Osteocyte (in vitro differentiated cells): ENCODE measurements around the gene GOSR2. TPM values are rescaled to one million over a fixed set of nuclear protein-coding genes. Genes with fewer than 3 reads are reported as not detected.

Experiments used
- DNase-seq: peaks from one replicate; pipeline ENCODE4 v3.0.0; 2021; ENCODE audit warnings: mixed read lengths; ENCODE audit not compliant: unreplicated experiment; ENCODE audit errors: extremely low spot score
- H3K27ac Mint-ChIP-seq: one replicate; pipeline ENCODE4 v1.8.0; 2021; ENCODE audit warnings: mild to moderate bottlenecking, mixed read lengths; ENCODE audit not compliant: unreplicated experiment
- H3K27me3 Mint-ChIP-seq: one replicate; pipeline ENCODE4 v1.8.0; 2021; ENCODE audit warnings: mixed read lengths; ENCODE audit not compliant: unreplicated experiment
- H3K36me3 Mint-ChIP-seq: one replicate; pipeline ENCODE4 v1.8.0; 2021; ENCODE audit warnings: mixed read lengths; ENCODE audit not compliant: unreplicated experiment
- H3K4me1 Mint-ChIP-seq: one replicate; pipeline ENCODE4 v1.8.0; 2021; ENCODE audit warnings: mixed read lengths; ENCODE audit not compliant: unreplicated experiment
- H3K4me3 Mint-ChIP-seq: one replicate; pipeline ENCODE4 v1.8.0; 2021; ENCODE audit warnings: mild to moderate bottlenecking, moderate library complexity, mixed read lengths; ENCODE audit not compliant: unreplicated experiment
- H3K9me3 Mint-ChIP-seq: one replicate; pipeline ENCODE4 v1.8.0; 2021; ENCODE audit warnings: mixed read lengths; ENCODE audit not compliant: unreplicated experiment
- CTCF ChIP-seq: fragments of 200-600 bp; sonication (generic); IDR thresholded peaks from 2 replicates; pipeline ENCODE4 v1.5.0; 2021; ENCODE audit warnings: antibody characterized with exemption, mild to moderate bottlenecking, moderate library complexity
- total RNA-seq: library from RNA; stranded (reverse); gene quantifications from 2 replicates; pipeline ENCODE4 v1.2.1, GENCODE V29; 2021

Gene GOSR2
- total RNA-seq, 1 donor from 2014 or later, result 63.7 TPM

GRCh38 chr17:46944931-46945330, 22.0 kb downstream of the GOSR2 start:
- Mint-ChIP-seq H3K9me3 (no peaks in the 10 kb centered on the region), H3K4me1 (peaks cover 1% of the 10 kb centered on the region), H3K27me3 (peaks cover 5% of the 10 kb centered on the region), H3K36me3 (no peaks in the 10 kb centered on the region), H3K4me3 (no peak overlapping the region), H3K27ac (no peak overlapping the region)
- no peak for DNase-seq
- no peak for TF ChIP-seq CTCF

GRCh38 chr17:46947216-46947615, 24.3 kb downstream of the GOSR2 start:
- Mint-ChIP-seq H3K4me3 (no peak overlapping the region), H3K36me3 (no peaks in the 10 kb centered on the region), H3K9me3 (no peaks in the 10 kb centered on the region), H3K27ac (no peak overlapping the region), H3K27me3 (peaks cover 9% of the 10 kb centered on the region), H3K4me1 (no peaks in the 10 kb centered on the region)
- TF ChIP-seq CTCF, result no peak
- DNase-seq, result no peak

GRCh38 chr17:46948544-46948943, 25.6 kb downstream of the GOSR2 start:
- no peak for DNase-seq
- no peak for TF ChIP-seq CTCF
- Mint-ChIP-seq H3K27ac (no peak overlapping the region), H3K9me3 (no peaks in the 10 kb centered on the region), H3K27me3 (peaks cover 12% of the 10 kb centered on the region), H3K36me3 (no peaks in the 10 kb centered on the region), H3K4me1 (no peaks in the 10 kb centered on the region), H3K4me3 (no peak overlapping the region)

- no peak for DNase-seq
- TF ChIP-seq CTCF, result no peak
- Mint-ChIP-seq H3K4me1 (no peaks in the 10 kb centered on the region), H3K27ac (no peak overlapping the region), H3K9me3 (peaks cover 3% of the 10 kb centered on the region), H3K36me3 (no peaks in the 10 kb centered on the region), H3K27me3 (peaks cover 21% of the 10 kb centered on the region), H3K4me3 (no peak overlapping the region)
Observed at GRCh38 chr17:46949291-46950174, 26.6 kb downstream of the GOSR2 start.

GRCh38 chr17:46950342-46950996, 27.5 kb downstream of the GOSR2 start:
- Mint-ChIP-seq H3K4me3 (no peak overlapping the region), H3K9me3 (peaks cover 3% of the 10 kb centered on the region), H3K4me1 (no peaks in the 10 kb centered on the region), H3K27me3 (peaks cover 26% of the 10 kb centered on the region), H3K36me3 (no peaks in the 10 kb centered on the region), H3K27ac (no peak overlapping the region)
- TF ChIP-seq CTCF, result no peak
- no peak for DNase-seq
